ENCODE results near the gene USP54.

GRCh38 chr10:73486601-73487000 lies 104.5 kb downstream of the USP54 start:
- TF ChIP-seq GABPA (IDR thresholded peaks at IDR 0.05; ENCODE audit: low read depth): no peak
- TF ChIP-seq CTCF (IDR thresholded peaks at IDR 0.05): no peak
- no peak for TF ChIP-seq TAF1 (IDR thresholded peaks at IDR 0.05; ENCODE audit: borderline replicate concordance, low read depth, low read length)
- no peak for TF ChIP-seq IRF3 (IDR thresholded peaks at IDR 0.05; ENCODE audit: low read depth, low read length)
- no peak for TF ChIP-seq MEF2A (IDR thresholded peaks at IDR 0.05; ENCODE audit: borderline replicate concordance, low read depth)
- TF ChIP-seq TEAD4 (IDR thresholded peaks at IDR 0.05; ENCODE audit: borderline replicate concordance, insufficient read depth): no peak
- TF ChIP-seq TCF12 (IDR thresholded peaks at IDR 0.05): no peak
- TF ChIP-seq EP300 (IDR thresholded peaks at IDR 0.05; ENCODE audit: borderline replicate concordance in 1 of 2, low read depth in 1 of 2, low read length in 1 of 2): no peak
- no peak for TF ChIP-seq SMC3 (IDR thresholded peaks at IDR 0.05; ENCODE audit: low read depth, low read length)
- no peak for TF ChIP-seq RXRA (IDR thresholded peaks at IDR 0.05; ENCODE audit: borderline replicate concordance, low read depth)
- no peak for TF ChIP-seq EZH2phosphoT487 (IDR thresholded peaks at IDR 0.05; ENCODE audit: borderline replicate concordance, low read depth)
- no peak for TF ChIP-seq POLR2AphosphoS5 (IDR thresholded peaks at IDR 0.05; ENCODE audit: low read depth, low read length)
- no peak for TF ChIP-seq RCOR1 (IDR thresholded peaks at IDR 0.05; ENCODE audit: low read length)
- no peak for TF ChIP-seq RAD21 (IDR thresholded peaks at IDR 0.05; ENCODE audit: low read length)
